OCI-LY7 (cell line): Measurements from ENCODE around the gene FOXL2.

ENCODE experiments used
- EZH2phosphoT487 ChIP-seq: fragments of 200-600 bp; sonication (generic); IDR thresholded peaks from 2 replicates; pipeline ENCODE4 v1.6.1; 2018; ENCODE audit warnings: low read depth, borderline replicate concordance, mild to moderate bottlenecking, mixed run types, antibody characterized with exemption, low read length, moderate library complexity, mixed read lengths
- TF ChIP-seq, protein P1 (sequence below): fragments of 200-600 bp; sonication (generic); conservative IDR thresholded peaks from 2 replicates; pipeline ENCODE4 v1.5.1; 2014; ENCODE audit warnings: mild to moderate bottlenecking, antibody characterized with exemption, low read length, moderate library complexity, mixed read lengths

- TF ChIP-seq, protein P1, sequence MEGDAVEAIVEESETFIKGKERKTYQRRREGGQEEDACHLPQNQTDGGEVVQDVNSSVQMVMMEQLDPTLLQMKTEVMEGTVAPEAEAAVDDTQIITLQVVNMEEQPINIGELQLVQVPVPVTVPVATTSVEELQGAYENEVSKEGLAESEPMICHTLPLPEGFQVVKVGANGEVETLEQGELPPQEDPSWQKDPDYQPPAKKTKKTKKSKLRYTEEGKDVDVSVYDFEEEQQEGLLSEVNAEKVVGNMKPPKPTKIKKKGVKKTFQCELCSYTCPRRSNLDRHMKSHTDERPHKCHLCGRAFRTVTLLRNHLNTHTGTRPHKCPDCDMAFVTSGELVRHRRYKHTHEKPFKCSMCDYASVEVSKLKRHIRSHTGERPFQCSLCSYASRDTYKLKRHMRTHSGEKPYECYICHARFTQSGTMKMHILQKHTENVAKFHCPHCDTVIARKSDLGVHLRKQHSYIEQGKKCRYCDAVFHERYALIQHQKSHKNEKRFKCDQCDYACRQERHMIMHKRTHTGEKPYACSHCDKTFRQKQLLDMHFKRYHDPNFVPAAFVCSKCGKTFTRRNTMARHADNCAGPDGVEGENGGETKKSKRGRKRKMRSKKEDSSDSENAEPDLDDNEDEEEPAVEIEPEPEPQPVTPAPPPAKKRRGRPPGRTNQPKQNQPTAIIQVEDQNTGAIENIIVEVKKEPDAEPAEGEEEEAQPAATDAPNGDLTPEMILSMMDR: peak; percentile 74
- no peak for TF ChIP-seq EZH2phosphoT487
Observed at GRCh38 chr3:138935863-138936740, 10.8 kb downstream of the FOXL2 start.
